H1 (cell line): ENCODE measurements around the gene ABHD6. TPM values are rescaled to one million over a fixed set of nuclear protein-coding genes. Genes with fewer than 3 reads are reported as not detected.

Source experiments
- CTCF ChIA-PET: fragments of 300-600 bp; sonication (Branson Sonifier 250); formaldehyde crosslinking; loops from one replicate; lab custom pipeline; 2021; ENCODE audit not compliant: partially characterized antibody; lab: Charles Lee
- POLR2A ChIA-PET: fragments of 300-600 bp; sonication (Branson Sonifier 250); formaldehyde crosslinking; loops from one replicate; lab custom pipeline; 2021; ENCODE audit warnings: inconsistent platforms; ENCODE audit not compliant: partially characterized antibody; lab: Charles Lee
- DNase-seq, 2 experiments: peaks; one replicate each; pipeline versions ENCODE4 v3.0.0 to v3.0.0-alpha.2; 2010 to 2022; ENCODE audit warnings: low spot score in 2 of 2, low read depth in 1 of 2, mixed read lengths in 1 of 2
- FAIRE-seq: peaks from 2 replicates; lab custom pipeline; 2011; peaks lifted over from hg19 to GRCh38; lab: Jason Lieb, UNC
- H2AFZ ChIP-seq: 2 replicates; pipeline ENCODE4 v1.8.1; 2012; ENCODE audit warnings: low read length, inconsistent platforms
- H2AK5ac ChIP-seq: 2 replicates; pipeline ENCODE4 v1.6.1; 2013; ENCODE audit warnings: low read depth, low read length
- H2BK120ac ChIP-seq: replicated peaks from 2 replicates; pipeline ENCODE3; 2013; ENCODE audit warnings: low read depth, low read length, inconsistent platforms
- H2BK12ac ChIP-seq: 2 replicates; pipeline ENCODE4 v1.6.1; 2013; ENCODE audit warnings: low read depth, low read length
- H2BK15ac ChIP-seq: 2 replicates; pipeline ENCODE4 v1.6.1; 2013; ENCODE audit warnings: low read length
- H2BK20ac ChIP-seq: 2 replicates; pipeline ENCODE4 v1.6.1; 2013; ENCODE audit warnings: low read length
- H2BK5ac ChIP-seq: 2 replicates; pipeline ENCODE4 v1.6.1; 2013; ENCODE audit warnings: low read depth, low read length
- H3K14ac ChIP-seq: 2 replicates; pipeline ENCODE4 v1.6.1; 2013; ENCODE audit warnings: inconsistent platforms; ENCODE audit not compliant: insufficient read length
- H3K18ac ChIP-seq: 2 replicates; pipeline ENCODE4 v1.6.1; 2013; ENCODE audit warnings: low read length; ENCODE audit errors: extremely low read depth
- H3K23ac ChIP-seq: 2 replicates; pipeline ENCODE4 v1.6.1; 2013; ENCODE audit warnings: inconsistent platforms; ENCODE audit not compliant: insufficient read length
- H3K23me2 ChIP-seq: 2 replicates; pipeline ENCODE4 v1.6.1; 2013; ENCODE audit warnings: low read depth, low read length
- H3K27ac ChIP-seq: 2 replicates; pipeline ENCODE4 v1.6.1; 2011; ENCODE audit warnings: low read depth, low read length, inconsistent platforms
- H3K27me3 ChIP-seq, 4 experiments: replicated peaks in 1 of 4; 1 replicate in 1 of 4; 2 replicates in 3 of 4; pipeline versions ENCODE4 v1.6.1 to v1.8.1; 2011 to 2013; ENCODE audit warnings: low read length in 3 of 4, mild to moderate bottlenecking in 3 of 4, inconsistent platforms in 2 of 4, mixed read lengths in 2 of 4, moderate library complexity in 1 of 4; ENCODE audit not compliant: control insufficient read depth in 3 of 4, insufficient read depth in 3 of 4; ENCODE audit errors: extremely low read depth in 1 of 4
- H3K36me3 ChIP-seq, 4 experiments: 2 replicates each; pipeline versions ENCODE4 v1.6.1 to v1.8.1; 2011 to 2013; ENCODE audit warnings: mild to moderate bottlenecking in 4 of 4, low read length in 3 of 4, moderate library complexity in 2 of 4, control low read depth in 1 of 4, inconsistent platforms in 1 of 4; ENCODE audit not compliant: insufficient read depth in 4 of 4, control insufficient read depth in 2 of 4
- H3K4ac ChIP-seq: replicated peaks from 2 replicates; pipeline ENCODE3; 2013; ENCODE audit warnings: low read length, low read depth, mixed read lengths, inconsistent platforms; ENCODE audit not compliant: insufficient read length
- H3K4me1 ChIP-seq, 4 experiments: replicated peaks in 1 of 4; 1 replicate in 1 of 4; 2 replicates in 3 of 4; pipeline versions ENCODE4 v1.6.1 to v1.8.1; 2011 to 2013; ENCODE audit warnings: low read length in 3 of 4, inconsistent platforms in 2 of 4, mixed read lengths in 1 of 4; ENCODE audit not compliant: insufficient read depth in 4 of 4, control insufficient read depth in 3 of 4
- H3K4me2 ChIP-seq, 2 experiments: 2 replicates each; pipeline versions ENCODE4 v1.6.1 to v1.8.1; 2011 to 2013; ENCODE audit warnings: low read depth in 2 of 2, low read length in 2 of 2, control low read depth in 1 of 2, inconsistent platforms in 1 of 2, mild to moderate bottlenecking in 1 of 2; ENCODE audit not compliant: insufficient read depth in 1 of 2
- H3K4me3 ChIP-seq, 4 experiments: fragments of 200-600, 300-600 bp in 1 of 4; sonication (generic), shearing (Covaris generic), sonication (Bioruptor Twin) in 1 of 4; 2 replicates each; pipeline versions ENCODE4 v1.5.1 to v1.8.1; 2011 to 2016; ENCODE audit warnings: low read length in 4 of 4, low read depth in 3 of 4, control low read depth in 2 of 4, inconsistent platforms in 2 of 4, mild to moderate bottlenecking in 2 of 4, mixed read lengths in 1 of 4, moderate library complexity in 1 of 4; ENCODE audit not compliant: insufficient read depth in 2 of 4; ENCODE audit errors: extremely low read depth in 1 of 4
- H3K56ac ChIP-seq: replicated peaks from 2 replicates; pipeline ENCODE3; 2013; ENCODE audit warnings: low read depth, mild to moderate bottlenecking, mixed read lengths, low read length, inconsistent platforms; ENCODE audit not compliant: insufficient read length
- H3K79me1 ChIP-seq: 2 replicates; pipeline ENCODE4 v1.6.1; 2013; ENCODE audit warnings: low read depth, low read length, control low read depth
- H3K79me2 ChIP-seq, 2 experiments: 2 replicates each; pipeline versions ENCODE4 v1.6.1 to v1.8.1; 2012 to 2013; ENCODE audit warnings: low read length in 2 of 2, mild to moderate bottlenecking in 2 of 2, inconsistent platforms in 1 of 2; ENCODE audit not compliant: insufficient read depth in 2 of 2, control insufficient read depth in 1 of 2
- H3K9ac ChIP-seq, 4 experiments: replicated peaks in 1 of 4; 1 replicate in 1 of 4; 2 replicates in 3 of 4; pipeline versions ENCODE4 v1.6.1 to v1.8.1; 2011 to 2013; ENCODE audit warnings: low read depth in 3 of 4, low read length in 3 of 4, control low read depth in 2 of 4, mild to moderate bottlenecking in 2 of 4, moderate library complexity in 2 of 4, inconsistent platforms in 1 of 4; ENCODE audit errors: extremely low read depth in 1 of 4
- H3K9me3 ChIP-seq, 2 experiments: 2 replicates each; pipeline versions ENCODE4 v1.6.1 to v1.8.1; 2012 to 2013; ENCODE audit warnings: mild to moderate bottlenecking in 2 of 2, moderate library complexity in 2 of 2, control low read depth in 1 of 2, inconsistent platforms in 1 of 2, low read depth in 1 of 2, low read length in 1 of 2, mixed read lengths in 1 of 2; ENCODE audit not compliant: insufficient read depth in 2 of 2
- H4K20me1 ChIP-seq, 2 experiments: replicated peaks in 1 of 2; 2 replicates each; pipeline versions ENCODE3 to v1.8.1; 2011 to 2013; ENCODE audit warnings: inconsistent platforms in 2 of 2, low read length in 2 of 2, mild to moderate bottlenecking in 1 of 2; ENCODE audit not compliant: insufficient read depth in 2 of 2, control insufficient read depth in 1 of 2
- H4K5ac ChIP-seq: 2 replicates; pipeline ENCODE4 v1.6.1; 2013; ENCODE audit warnings: low read length, low read depth, mixed read lengths, inconsistent platforms; ENCODE audit not compliant: insufficient read length
- H4K8ac ChIP-seq: 2 replicates; pipeline ENCODE4 v1.8.0; 2013; ENCODE audit warnings: mild to moderate bottlenecking, moderate library complexity, low read length, inconsistent platforms; ENCODE audit not compliant: insufficient read depth; ENCODE audit errors: extremely low read depth
- H4K91ac ChIP-seq: replicated peaks from 2 replicates; pipeline ENCODE3; 2013; ENCODE audit warnings: low read length, mixed read lengths, inconsistent platforms; ENCODE audit not compliant: insufficient read length
- BRCA1 ChIP-seq: IDR thresholded peaks from 2 replicates; pipeline ENCODE4 v1.6.1; 2012; ENCODE audit warnings: low read depth, low read length, improper control_type of control experiment
- GTF2F1 ChIP-seq: IDR thresholded peaks from 2 replicates; pipeline ENCODE4 v1.6.1; 2012; ENCODE audit warnings: low read depth, low read length, improper control_type of control experiment, borderline replicate concordance
- KDM5A ChIP-seq: fragments of 200-600 bp; IDR thresholded peaks from 2 replicates; pipeline ENCODE4 v1.7.1; 2012; ENCODE audit warnings: mild to moderate bottlenecking, low read length, inconsistent platforms, mixed read lengths
- SAP30 ChIP-seq: fragments of 300-600 bp; sonication (generic); IDR thresholded peaks from 2 replicates; pipeline ENCODE4 v1.7.1; 2012; ENCODE audit warnings: low read length, moderate library complexity, mild to moderate bottlenecking, inconsistent platforms; ENCODE audit not compliant: insufficient read depth, insufficient replicate concordance
- ZNF274 ChIP-seq: IDR thresholded peaks from 2 replicates; pipeline ENCODE4 v1.7.0; 2012; ENCODE audit warnings: low read length, borderline replicate concordance; ENCODE audit errors: extremely low read depth
- WGBS, 2 experiments: shearing (Covaris generic) in 1 of 2; methylation state at CpG; one replicate each; pipeline versions ENCODE4 v1.1.6 to v1.1.7; 2013 to 2015; ENCODE audit warnings: low lambda C conversion rate in 2 of 2, mixed read lengths in 2 of 2, inconsistent platforms in 1 of 2, low coverage in 1 of 2, missing lambda C conversion rate in 1 of 2; ENCODE audit not compliant: insufficient replicate concordance in 2 of 2, insufficient coverage in 1 of 2, insufficient read length in 1 of 2; ENCODE audit errors: extremely low coverage in 1 of 2, missing lambda C conversion rate in 1 of 2; 5-methylcytosine and 5-hydroxymethylcytosine counted together
- polyA plus RNA-seq, 7 experiments: library from polyadenylated mRNA; depleted of rRNA in 3 of 7; stranded (reverse) in 5 of 7; unstranded in 2 of 7; fragments of >200 nt in 5 of 7; fragments of 200-250 nt in 2 of 7; gene quantifications; 1 replicate in 5 of 7; 2 replicates in 1 of 7; 4 replicates in 1 of 7; pipeline versions ENCODE4 v1.2.1 to v1.2.3, GENCODE V29; 2011 to 2013; ENCODE audit warnings: missing spikeins in 2 of 7, mixed read lengths in 2 of 7
- total RNA-seq: library from RNA; stranded (reverse); fragmentation: NEBNext Ultra II Directional; extraction: Animal tissue kit (Norgen Biotek cat#: 25700); gene quantifications from 2 replicates; pipeline ENCODE4 v1.2.1, GENCODE V29; 2021

Gene ABHD6
- total and polyA plus RNA-seq, 2 of the 8 experiments (the other 6 are each of a cell fraction or from before 2014, with no cell fraction given) = 5.9 to 6.6 TPM

DNA sequence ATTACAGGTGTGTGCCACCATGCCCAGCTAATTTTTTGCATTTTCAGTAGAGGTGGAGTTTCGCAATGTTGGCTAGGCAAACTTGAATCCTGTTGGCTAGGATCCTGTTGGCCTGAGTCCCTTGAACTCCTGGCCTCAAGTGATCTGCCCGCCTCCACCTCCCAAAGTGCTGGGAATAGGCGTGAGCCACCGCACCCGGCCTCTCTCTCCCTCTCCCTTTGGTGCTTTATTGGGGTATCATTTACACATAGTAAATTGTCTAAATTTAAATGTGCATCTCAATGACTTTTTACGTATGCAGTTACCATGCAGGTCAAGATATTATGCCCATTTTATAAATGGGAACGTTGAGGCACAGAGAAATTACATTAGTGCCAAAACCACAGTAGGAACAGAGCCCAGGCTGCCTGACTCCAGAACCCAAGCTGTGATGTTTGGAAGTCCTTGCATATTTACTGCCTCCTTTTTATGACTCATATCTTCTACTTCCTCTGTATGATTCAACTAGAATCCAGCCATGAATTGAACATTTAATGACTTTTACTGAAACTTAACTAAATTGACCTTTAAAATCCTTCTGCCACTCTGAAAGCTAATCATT lies 34.4 kb downstream of the ABHD6 start:
- no peak for DNase-seq
- TF ChIP-seq KDM5A (no peak), ZNF274 (no peak), GTF2F1 (no peak), BRCA1 (no peak), SAP30 (no peak)
- POLR2A ChIA-PET = interaction anchor here (1.9 kb wide), 1 partner anchor 35 kb away, joined by 5 read pairs; the partner anchor contains the start of genes HTD2 and RPP14
- no peak overlapping the region for H2BK5ac ChIP-seq
- no peak overlapping the region for H3K4ac ChIP-seq
- no peak overlapping the region for H4K8ac ChIP-seq
- CTCF ChIA-PET = interaction anchor here (0.6 to 2.7 kb wide), 7 partner anchors 14 to 138 kb away, joined by 3 to 9 read pairs (median 4); partner anchors contain the start of genes HTD2 and RPP14
- no peak overlapping the region for H2BK15ac ChIP-seq
- no peak overlapping the region for H3K18ac ChIP-seq
- H3K79me2 ChIP-seq = no peaks in the 10 kb centered on the region
- H3K27me3 ChIP-seq = no peaks in the 10 kb centered on the region
- H3K27ac ChIP-seq = no peak overlapping the region
- H4K91ac ChIP-seq = no peak overlapping the region
- WGBS, 2 experiments = 94% methylated on average over 7 of the region's 7 CpGs; no CpG with 5 or more reads in 1 of the 2 experiments
- no peaks in the 10 kb centered on the region for H3K36me3 ChIP-seq
- H3K9me3 ChIP-seq = no peaks in the 10 kb centered on the region
- no peak overlapping the region for H2BK12ac ChIP-seq
- no peak overlapping the region for H2BK120ac ChIP-seq
- H3K4me3 ChIP-seq = no peak overlapping the region
- H3K23me2 ChIP-seq = peaks cover 4% of the 10 kb centered on the region; the same call in 1 of the 2 replicates
- no peak for FAIRE-seq
- H3K79me1 ChIP-seq = no peaks in the 10 kb centered on the region
- no peak overlapping the region for H3K9ac ChIP-seq
- no peak overlapping the region for H2AFZ ChIP-seq
- no peaks in the 10 kb centered on the region for H3K4me1 ChIP-seq
- no peak overlapping the region for H3K4me2 ChIP-seq
- no peak overlapping the region for H2BK20ac ChIP-seq
- H2AK5ac ChIP-seq = no peak overlapping the region
- H3K23ac ChIP-seq = no peak overlapping the region
- H4K20me1 ChIP-seq = no peaks in the 10 kb centered on the region
- no peak overlapping the region for H3K14ac ChIP-seq
- H4K5ac ChIP-seq = no peak overlapping the region
- H3K56ac ChIP-seq = no peak overlapping the region
